NCI-H2081 treated with DMSO at 0.1 percent for 48 hours (cell line): ENCODE results near the gene PAIP2B.
"Not testable (repeated sequence)": the region's sequence is repeated elsewhere in the genome, so short reads cannot be mapped to it uniquely, and the experiment has no call there.

Experiments used
- DNase-seq: peaks from one replicate; lab custom pipeline; 2025; lab: John Stamatoyannopoulos, UW

The PAIP2B gene

GRCh38 chr2:71226965-71227560 lies at the start of gene PAIP2B:
Gene PAIP2B (minus strand): TSS chr2:71227103. CDS start chr2:71202589, 24,514 bp downstream.
- peak; percentile 97 for DNase-seq

- DNase-seq = no peak
Observed at GRCh38 chr2:71275939-71276310, 49.0 kb upstream of the PAIP2B start.

GRCh38 chr2:71269511-71270090 lies 42.7 kb upstream of the PAIP2B start:
- no peak for DNase-seq

GRCh38 chr2:71263386-71263785 lies 36.5 kb upstream of the PAIP2B start:
- no peak for DNase-seq

- no peak for DNase-seq
Observed at GRCh38 chr2:71261534-71261933, 34.6 kb upstream of the PAIP2B start.

GRCh38 chr2:71256421-71256820 lies 29.5 kb upstream of the PAIP2B start:
- no peak for DNase-seq

- DNase-seq = no peak
Observed at GRCh38 chr2:71254776-71255175, 27.9 kb upstream of the PAIP2B start.

GRCh38 chr2:71254078-71254477 lies 27.2 kb upstream of the PAIP2B start:
- DNase-seq = no peak

GRCh38 chr2:71253476-71253875 lies 26.6 kb upstream of the PAIP2B start:
- DNase-seq = no peak

GRCh38 chr2:71252862-71253261 lies 26.0 kb upstream of the PAIP2B start:
- no peak for DNase-seq

GRCh38 chr2:71250935-71251334 lies 24.0 kb upstream of the PAIP2B start:
- no peak for DNase-seq

GRCh38 chr2:71244302-71244660 lies 17.4 kb upstream of the PAIP2B start:
- no peak for DNase-seq

- DNase-seq = no peak
Observed at GRCh38 chr2:71243634-71244301, 16.9 kb upstream of the PAIP2B start.

GRCh38 chr2:71240794-71241193 lies 13.9 kb upstream of the PAIP2B start:
- DNase-seq = no peak

GRCh38 chr2:71238089-71238488 lies 11.2 kb upstream of the PAIP2B start:
- DNase-seq = no peak

GRCh38 chr2:71235930-71236587 lies 9.2 kb upstream of the PAIP2B start:
- no peak for DNase-seq

GRCh38 chr2:71233072-71233471 lies 6.2 kb upstream of the PAIP2B start:
- not testable (repeated sequence) for DNase-seq

GRCh38 chr2:71226096-71226964 lies 573 bp downstream of the PAIP2B start:
- no peak for DNase-seq

- DNase-seq = no peak
Observed at GRCh38 chr2:71224935-71225334, 2.0 kb downstream of the PAIP2B start.

GRCh38 chr2:71224457-71224856 lies 2.4 kb downstream of the PAIP2B start:
- no peak for DNase-seq

- DNase-seq = no peak
Observed at GRCh38 chr2:71223767-71224333, 3.1 kb downstream of the PAIP2B start.

GRCh38 chr2:71220743-71221142 lies 6.2 kb downstream of the PAIP2B start:
- no peak for DNase-seq
